ENCODE measurements around the gene TMED10. TPM values are rescaled to one million over a fixed set of nuclear protein-coding genes. Genes with fewer than 3 reads are reported as not detected.

Gene TMED10
- total and polyA plus RNA-seq, 2 of the 13 experiments (the other 11 are each of a cell fraction or from before 2014, with no cell fraction given): 311 to 377 TPM

DNA sequence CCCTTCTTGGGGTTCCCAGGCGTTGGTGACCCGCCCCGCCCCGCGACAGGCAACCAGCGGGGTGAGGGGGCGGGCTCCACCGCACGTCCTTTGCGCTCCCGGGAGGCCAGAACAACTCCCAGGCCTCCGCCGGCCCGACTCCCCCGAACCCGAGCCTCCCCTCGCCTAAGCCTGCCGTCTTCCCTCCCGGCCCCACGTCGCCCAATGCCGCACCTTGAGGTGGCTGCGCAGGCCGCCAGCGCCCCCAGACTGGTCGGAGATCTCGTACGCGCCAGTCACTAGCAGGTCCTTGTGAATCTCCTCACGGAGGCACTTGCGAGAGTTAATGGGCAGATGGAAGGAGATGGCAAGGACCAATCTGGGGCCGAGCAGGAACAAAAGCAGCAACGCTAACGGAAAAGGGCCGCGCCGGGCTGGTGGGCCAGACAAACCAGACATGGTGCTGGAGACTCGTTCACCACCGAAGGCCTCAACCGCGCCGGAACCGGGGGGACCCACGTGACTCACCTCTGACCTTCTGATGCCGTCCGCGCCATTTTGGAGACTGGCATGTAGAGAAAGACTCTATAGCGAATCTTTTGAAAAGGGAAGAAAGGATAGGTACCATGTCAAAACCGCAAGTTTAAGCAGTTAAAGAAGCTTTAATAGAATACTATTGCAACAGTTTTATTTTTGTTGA, at the start of gene TMED10 (continued):
- TF ChIP-seq BRD4 (CRISPR knock-in tag; IDR thresholded peaks at IDR 0.05) (peak; percentile 83), SP4 (CRISPR knock-in tag; IDR thresholded peaks at IDR 0.05) (peak; percentile 59; the same call in 1 of the 2 replicates), ZNF724P (CRISPR knock-in tag; IDR thresholded peaks at IDR 0.05; ENCODE audit: borderline replicate concordance) (no peak), KDM6A (CRISPR knock-in tag; IDR thresholded peaks at IDR 0.05; ENCODE audit: low read depth) (no peak), CCDC6 (CRISPR knock-in tag; IDR thresholded peaks at IDR 0.05) (0 out of 2 replicates have a peak, but pooled peaks have one; percentile 45), KDM4B (CRISPR knock-in tag; IDR thresholded peaks at IDR 0.05) (no peak; the same call in 1 of the 2 replicates), ZNF207 (IDR thresholded peaks at IDR 0.05; ENCODE audit: borderline replicate concordance) (no peak), HNRNPH1 (optimal IDR thresholded peaks at IDR 0.05; ENCODE audit: low read depth, low read length) (no peak), ZFY (CRISPR knock-in tag; IDR thresholded peaks at IDR 0.05) (peak; percentile 100), HINFP (CRISPR knock-in tag; IDR thresholded peaks at IDR 0.05; ENCODE audit: low read depth) (0 out of 2 replicates have a peak, but pooled peaks have one; percentile 40), ZNF335 (CRISPR knock-in tag; IDR thresholded peaks at IDR 0.05) (peak; percentile 70; the same call in 1 of the 2 replicates), KDM2A (CRISPR knock-in tag; IDR thresholded peaks at IDR 0.05; ENCODE audit: borderline replicate concordance, low read depth) (peak; percentile 83; the same call in 1 of the 2 replicates), SOX5 (CRISPR knock-in tag; IDR thresholded peaks at IDR 0.05; ENCODE audit: borderline replicate concordance) (0 out of 2 replicates have a peak, but pooled peaks have one; percentile 7), GATA4 (IDR thresholded peaks at IDR 0.05; ENCODE audit: borderline replicate concordance, low read depth) (no peak; the same call in 1 of the 2 replicates), ZBTB20 (CRISPR knock-in tag; IDR thresholded peaks at IDR 0.05; ENCODE audit: borderline replicate concordance, low read depth) (peak; percentile 75; the same call in 1 of the 2 replicates), SALL1 (CRISPR knock-in tag; IDR thresholded peaks at IDR 0.05) (peak; percentile 82), ZNF879 (CRISPR knock-in tag; IDR thresholded peaks at IDR 0.05) (peak; percentile 86; the same call in 1 of the 2 replicates), NR1H2 (CRISPR knock-in tag; IDR thresholded peaks at IDR 0.05; ENCODE audit: borderline replicate concordance, low read depth) (peak; percentile 38; the same call in 1 of the 2 replicates), ZNF264 (CRISPR knock-in tag; IDR thresholded peaks at IDR 0.05) (peak; percentile 76; the same call in 1 of the 2 replicates)
- TF ChIP-seq, protein P1, sequence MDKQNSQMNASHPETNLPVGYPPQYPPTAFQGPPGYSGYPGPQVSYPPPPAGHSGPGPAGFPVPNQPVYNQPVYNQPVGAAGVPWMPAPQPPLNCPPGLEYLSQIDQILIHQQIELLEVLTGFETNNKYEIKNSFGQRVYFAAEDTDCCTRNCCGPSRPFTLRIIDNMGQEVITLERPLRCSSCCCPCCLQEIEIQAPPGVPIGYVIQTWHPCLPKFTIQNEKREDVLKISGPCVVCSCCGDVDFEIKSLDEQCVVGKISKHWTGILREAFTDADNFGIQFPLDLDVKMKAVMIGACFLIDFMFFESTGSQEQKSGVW (CRISPR knock-in tag; IDR thresholded peaks at IDR 0.05; ENCODE audit: borderline replicate concordance): no peak
- TF ChIP-seq, protein P2, sequence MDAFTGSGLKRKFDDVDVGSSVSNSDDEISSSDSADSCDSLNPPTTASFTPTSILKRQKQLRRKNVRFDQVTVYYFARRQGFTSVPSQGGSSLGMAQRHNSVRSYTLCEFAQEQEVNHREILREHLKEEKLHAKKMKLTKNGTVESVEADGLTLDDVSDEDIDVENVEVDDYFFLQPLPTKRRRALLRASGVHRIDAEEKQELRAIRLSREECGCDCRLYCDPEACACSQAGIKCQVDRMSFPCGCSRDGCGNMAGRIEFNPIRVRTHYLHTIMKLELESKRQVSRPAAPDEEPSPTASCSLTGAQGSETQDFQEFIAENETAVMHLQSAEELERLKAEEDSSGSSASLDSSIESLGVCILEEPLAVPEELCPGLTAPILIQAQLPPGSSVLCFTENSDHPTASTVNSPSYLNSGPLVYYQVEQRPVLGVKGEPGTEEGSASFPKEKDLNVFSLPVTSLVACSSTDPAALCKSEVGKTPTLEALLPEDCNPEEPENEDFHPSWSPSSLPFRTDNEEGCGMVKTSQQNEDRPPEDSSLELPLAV (CRISPR knock-in tag; conservative IDR thresholded peaks at IDR 0.05; ENCODE audit: low read depth): no peak
- TF ChIP-seq, protein P3, sequence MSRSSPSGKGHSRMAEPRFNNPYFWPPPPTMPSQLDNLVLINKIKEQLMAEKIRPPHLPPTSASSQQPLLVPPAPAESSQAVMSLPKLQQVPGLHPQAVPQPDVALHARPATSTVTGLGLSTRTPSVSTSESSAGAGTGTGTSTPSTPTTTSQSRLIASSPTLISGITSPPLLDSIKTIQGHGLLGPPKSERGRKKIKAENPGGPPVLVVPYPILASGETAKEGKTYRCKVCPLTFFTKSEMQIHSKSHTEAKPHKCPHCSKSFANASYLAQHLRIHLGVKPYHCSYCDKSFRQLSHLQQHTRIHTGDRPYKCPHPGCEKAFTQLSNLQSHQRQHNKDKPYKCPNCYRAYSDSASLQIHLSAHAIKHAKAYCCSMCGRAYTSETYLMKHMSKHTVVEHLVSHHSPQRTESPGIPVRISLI (CRISPR knock-in tag; IDR thresholded peaks at IDR 0.05; ENCODE audit: borderline replicate concordance): 0 out of 2 replicates have a peak, but pooled peaks have one; percentile 14
- TF ChIP-seq, protein P4, sequence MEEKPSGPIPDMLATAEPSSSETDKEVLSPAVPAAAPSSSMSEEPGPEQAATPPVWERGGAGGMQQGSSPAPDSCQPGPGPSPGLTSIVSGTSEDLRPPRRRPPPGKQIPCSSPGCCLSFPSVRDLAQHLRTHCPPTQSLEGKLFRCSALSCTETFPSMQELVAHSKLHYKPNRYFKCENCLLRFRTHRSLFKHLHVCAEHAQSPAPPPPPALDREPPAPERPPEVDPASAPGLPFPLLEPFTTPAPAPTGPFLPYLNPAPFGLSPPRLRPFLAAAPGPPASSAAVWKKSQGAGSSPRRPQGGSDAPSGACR (CRISPR knock-in tag; IDR thresholded peaks at IDR 0.05): no peak; the same call in 1 of the 2 replicates
- TF ChIP-seq, protein P5, sequence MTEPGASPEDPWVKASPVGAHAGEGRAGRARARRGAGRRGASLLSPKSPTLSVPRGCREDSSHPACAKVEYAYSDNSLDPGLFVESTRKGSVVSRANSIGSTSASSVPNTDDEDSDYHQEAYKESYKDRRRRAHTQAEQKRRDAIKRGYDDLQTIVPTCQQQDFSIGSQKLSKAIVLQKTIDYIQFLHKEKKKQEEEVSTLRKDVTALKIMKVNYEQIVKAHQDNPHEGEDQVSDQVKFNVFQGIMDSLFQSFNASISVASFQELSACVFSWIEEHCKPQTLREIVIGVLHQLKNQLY (CRISPR knock-in tag; IDR thresholded peaks at IDR 0.05): peak; percentile 21; the same call in 1 of the 2 replicates
